Cerebellar nuclear complex (tissue), 1 donor: ENCODE data around the gene MAB21L2.

Experiments used
- DNase-seq, 2 experiments: peaks; one replicate each; lab custom pipeline; 2025; lab: John Stamatoyannopoulos, UW

MAB21L2 gene

GRCh38 chr4:150577796-150578195 is 4.2 kb upstream of the MAB21L2 start:
- no peak for DNase-seq

GRCh38 chr4:150578745-150579501 is 3.0 kb upstream of the MAB21L2 start:
- no peak for DNase-seq

DNA sequence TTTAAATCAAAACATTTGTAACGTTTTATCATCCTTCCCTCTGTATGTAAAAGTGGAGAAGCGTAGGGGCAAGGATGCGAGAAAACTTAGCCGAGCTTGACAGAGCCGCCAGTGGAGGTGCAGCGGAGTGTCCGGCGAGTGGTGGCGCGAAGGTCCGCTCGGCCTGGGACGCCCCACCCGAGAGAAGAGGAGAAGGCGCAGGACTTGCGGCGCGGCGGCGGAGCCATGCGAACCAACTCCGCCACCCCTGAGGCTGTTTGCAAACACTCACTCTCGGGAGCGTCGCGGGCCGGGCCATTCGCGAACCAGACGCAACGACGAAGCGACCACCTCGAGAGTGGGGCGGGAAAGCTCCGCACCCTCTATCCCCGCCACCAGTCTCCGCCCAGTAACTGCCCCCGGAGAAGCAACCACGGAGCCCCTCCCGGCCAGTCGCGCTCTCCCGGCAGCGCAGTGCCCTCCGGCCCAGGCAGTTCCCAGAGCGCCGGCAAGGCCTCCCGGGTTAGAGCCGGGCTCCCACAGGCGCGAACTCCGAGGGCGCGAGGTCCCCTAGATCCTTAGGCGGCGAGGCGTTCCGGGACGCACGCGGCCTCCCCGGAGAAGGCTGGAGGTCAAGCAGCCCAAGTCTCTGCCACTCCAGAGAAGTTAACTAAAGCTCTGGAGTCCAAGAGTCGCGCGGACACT is 2.3 kb upstream of the MAB21L2 start:
- DNase-seq, result no peak

DNA sequence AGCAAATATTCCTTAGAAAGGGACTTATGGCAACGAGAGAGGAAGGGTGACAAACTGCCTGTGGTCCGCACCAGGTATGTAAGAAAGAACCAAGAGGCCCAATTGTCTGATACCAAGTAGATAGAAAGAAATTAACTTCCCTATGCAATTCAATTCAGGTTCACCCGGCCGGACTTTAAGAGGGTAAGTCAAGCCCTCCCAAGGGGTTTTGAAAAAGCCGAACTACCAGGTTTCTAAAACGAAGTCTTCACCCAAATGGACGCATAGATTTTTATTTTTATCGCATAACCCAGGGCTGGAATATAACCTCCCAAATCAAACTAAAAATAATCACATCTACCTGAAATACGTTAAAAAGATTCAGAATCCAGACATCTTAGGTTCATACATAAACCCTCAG is 1.6 kb upstream of the MAB21L2 start:
- DNase-seq, result no peak

DNA sequence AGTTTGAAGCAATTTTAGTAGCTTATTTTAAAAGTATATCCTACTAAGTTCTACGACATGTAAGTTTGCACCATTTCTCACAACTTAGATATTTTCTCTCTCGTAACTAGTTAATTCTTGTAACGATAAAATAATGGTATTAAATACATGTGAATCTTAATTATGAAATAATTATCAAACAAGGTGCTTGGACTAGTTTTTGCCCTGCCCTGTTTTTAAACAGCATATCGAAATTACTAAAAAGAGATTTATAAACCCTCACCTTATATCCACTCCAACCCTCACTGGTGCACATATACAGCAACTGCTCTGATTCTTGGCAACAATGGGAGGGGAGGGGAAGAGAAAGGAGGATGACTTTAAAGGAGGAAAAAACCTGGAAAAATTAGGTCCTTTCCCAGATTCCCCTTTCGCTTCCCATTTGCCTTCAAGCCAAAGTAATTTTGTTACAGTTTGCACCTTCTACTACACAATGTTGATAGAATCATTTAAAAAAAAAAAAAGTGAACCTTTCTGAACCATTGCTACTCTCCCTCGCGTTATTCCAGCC is 820 bp upstream of the MAB21L2 start:
- no peak for DNase-seq

- DNase-seq, result no peak
Measured at GRCh38 chr4:150581641-150582051, 305 bp upstream of the MAB21L2 start.

- no peak for DNase-seq
Measured at GRCh38 chr4:150582873-150583286, 929 bp downstream of the MAB21L2 start.

DNA sequence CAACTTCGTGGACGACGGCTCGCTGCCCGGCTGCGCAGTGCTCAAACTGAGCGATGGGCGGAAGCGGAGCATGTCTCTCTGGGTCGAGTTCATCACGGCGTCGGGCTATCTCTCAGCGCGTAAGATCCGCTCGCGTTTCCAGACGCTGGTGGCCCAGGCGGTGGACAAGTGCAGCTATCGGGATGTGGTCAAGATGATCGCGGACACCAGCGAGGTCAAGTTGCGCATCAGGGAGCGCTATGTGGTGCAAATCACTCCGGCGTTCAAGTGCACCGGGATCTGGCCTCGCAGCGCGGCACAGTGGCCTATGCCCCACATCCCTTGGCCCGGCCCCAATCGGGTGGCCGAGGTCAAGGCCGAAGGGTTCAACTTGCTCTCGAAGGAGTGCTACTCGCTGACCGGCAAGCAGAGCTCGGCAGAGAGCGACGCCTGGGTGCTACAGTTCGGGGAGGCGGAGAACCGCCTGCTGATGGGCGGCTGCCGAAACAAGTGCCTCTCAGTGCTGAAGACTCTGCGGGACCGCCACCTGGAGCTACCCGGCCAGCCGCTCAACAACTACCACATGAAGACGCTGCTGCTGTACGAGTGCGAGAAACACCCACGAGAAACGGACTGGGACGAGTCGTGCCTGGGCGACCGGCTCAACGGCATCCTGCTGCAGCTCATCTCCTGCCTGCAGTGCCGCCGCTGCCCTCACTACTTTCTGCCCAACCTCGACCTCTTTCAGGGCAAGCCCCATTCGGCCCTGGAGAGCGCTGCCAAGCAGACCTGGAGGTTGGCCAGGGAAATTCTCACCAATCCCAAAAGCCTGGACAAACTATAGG is 1.5 kb downstream of the MAB21L2 start:
- no peak for DNase-seq

GRCh38 chr4:150584111-150584915 is 2.4 kb downstream of the MAB21L2 start:
- no peak for DNase-seq

DNA sequence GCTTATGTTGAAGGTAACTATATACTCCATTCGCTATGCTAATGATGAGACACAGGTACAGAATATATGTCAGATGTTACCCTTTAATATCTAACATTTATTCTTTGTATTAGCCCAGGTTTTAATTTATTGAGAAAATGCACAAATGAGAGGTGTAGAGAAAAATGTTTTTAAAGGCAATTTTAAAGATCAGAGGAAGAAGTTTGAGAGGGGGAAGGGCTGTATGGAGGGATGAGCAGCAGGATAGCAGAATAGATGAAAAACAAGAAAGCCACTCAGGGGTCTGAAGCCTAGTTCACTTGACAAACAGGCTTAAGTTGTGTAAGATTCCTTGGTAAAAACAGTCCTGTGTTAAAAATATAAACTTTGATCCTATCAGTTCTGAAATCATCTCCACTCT is 3.7 kb downstream of the MAB21L2 start:
- DNase-seq, result no peak

GRCh38 chr4:150586162-150586810 is 4.3 kb downstream of the MAB21L2 start:
- no peak for DNase-seq

- no peak for DNase-seq
Measured at GRCh38 chr4:150588316-150588715, 6.4 kb downstream of the MAB21L2 start.

DNA sequence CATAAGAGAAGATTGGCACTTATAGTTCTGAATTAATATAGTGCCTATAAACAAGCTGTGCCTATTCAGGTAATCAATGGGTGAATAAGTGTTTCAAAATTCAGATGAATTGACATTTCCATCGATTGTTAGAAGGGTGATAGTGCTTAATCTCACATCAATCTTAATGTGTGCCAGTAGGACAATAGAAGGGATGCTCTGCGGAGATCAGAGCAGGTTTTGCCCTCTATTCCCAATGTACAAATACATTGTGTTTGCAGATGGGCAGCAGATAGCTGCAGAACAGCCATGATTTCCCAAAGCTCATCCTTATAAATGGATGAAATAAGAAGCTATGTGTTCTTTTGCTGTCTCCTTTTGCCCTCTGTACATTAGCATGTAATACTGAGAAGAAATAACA is 7.2 kb downstream of the MAB21L2 start:
- DNase-seq, result no peak

DNA sequence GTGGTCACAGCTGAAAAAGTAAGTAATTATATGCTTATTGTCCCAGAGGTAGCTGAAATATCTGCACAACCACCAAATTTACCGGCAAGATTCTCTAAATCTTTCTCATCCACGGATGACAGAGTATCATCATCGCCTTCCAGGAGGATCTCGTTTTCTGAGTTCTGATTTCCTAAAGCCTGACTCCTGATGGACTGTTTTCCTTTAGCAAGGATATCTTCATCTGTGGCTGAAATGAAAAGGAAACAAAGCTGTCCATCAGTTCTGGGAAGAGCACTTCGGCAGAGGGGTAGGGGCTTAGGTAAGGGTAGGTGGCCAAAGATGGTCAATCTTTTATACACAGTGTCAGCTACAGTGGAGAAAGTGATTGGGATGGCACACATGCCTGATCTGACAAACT is 8.7 kb downstream of the MAB21L2 start:
- no peak for DNase-seq

- no peak for DNase-seq
Measured at GRCh38 chr4:150591406-150591805, 9.5 kb downstream of the MAB21L2 start.

DNA sequence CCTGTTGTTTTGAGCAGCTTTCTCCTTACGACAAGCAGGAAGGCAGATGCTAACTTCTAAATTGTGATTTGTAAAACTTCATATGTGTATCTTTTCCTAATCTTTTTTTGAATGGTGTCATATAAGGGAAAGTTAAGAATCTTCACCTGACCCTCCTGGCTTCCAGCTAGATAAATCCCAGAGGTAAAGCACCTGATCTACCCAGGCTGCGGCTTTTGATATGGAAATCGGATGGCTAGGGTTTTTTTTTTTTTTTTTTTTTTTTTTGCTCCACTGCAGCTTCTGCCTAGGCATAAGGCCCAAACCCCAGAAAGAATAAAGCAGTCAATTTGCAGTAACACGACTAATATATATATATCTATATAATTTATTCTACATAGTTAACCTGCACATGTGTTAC is 10.0 kb downstream of the MAB21L2 start:
- DNase-seq, result no peak

GRCh38 chr4:150593996-150594395 is 12.0 kb downstream of the MAB21L2 start:
- no peak for DNase-seq

- DNase-seq, result no peak
Measured at GRCh38 chr4:150598909-150599308, 17.0 kb downstream of the MAB21L2 start.

- DNase-seq, result no peak
Measured at GRCh38 chr4:150599547-150599946, 17.6 kb downstream of the MAB21L2 start.

GRCh38 chr4:150600812-150601445 is 19.0 kb downstream of the MAB21L2 start:
- no peak for DNase-seq

DNA sequence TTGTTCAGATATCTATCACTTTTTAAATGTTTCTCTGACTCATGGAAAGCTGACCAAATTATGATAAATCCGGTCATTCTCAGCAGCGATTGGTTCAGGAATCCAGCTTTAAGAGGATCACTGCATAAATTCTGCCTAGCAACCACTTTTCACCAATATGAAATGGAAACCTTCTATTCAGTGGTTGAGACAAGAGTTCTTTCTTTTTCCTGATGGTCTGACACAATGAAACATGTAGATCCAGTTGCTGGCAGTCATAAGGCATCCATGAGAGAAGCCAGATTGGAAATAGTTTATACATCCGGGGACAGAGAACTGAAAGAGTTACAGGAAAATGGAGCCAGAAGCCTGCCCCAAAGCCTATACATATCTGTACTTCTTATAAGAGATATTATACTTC is 27.2 kb downstream of the MAB21L2 start:
- DNase-seq, result no peak
